Lung (tissue), 12 donors: ENCODE results near the gene ZPBP2. TPM values are rescaled to one million over a fixed set of nuclear protein-coding genes. Genes with fewer than 3 reads are reported as not detected.

ENCODE experiments used
- ATAC-seq: fragments of 200-7000 bp; cut with Tn5 transposase; one replicate; pipeline ENCODE4 v1.9.1; 2020; ENCODE audit warnings: moderate number of reproducible peaks; ENCODE audit not compliant: insufficient read depth, low FRiP score
- DNase-seq, 3 donors: peaks; one replicate each; pipeline ENCODE4 v3.0.0-alpha.2; 2013 to 2017
- H3K27ac ChIP-seq, 2 donors: one replicate each; pipeline ENCODE4 v1.5.1; 2013; ENCODE audit warnings: mild to moderate bottlenecking in 2 of 2, moderate library complexity in 2 of 2, control low read depth in 1 of 2, inconsistent platforms in 1 of 2, low read depth in 1 of 2, low read length in 1 of 2
- H3K27me3 ChIP-seq, 3 donors: one replicate each; pipeline ENCODE4 v1.5.1; 2013; ENCODE audit warnings: low read length in 2 of 3; ENCODE audit not compliant: control insufficient read depth in 3 of 3, insufficient read depth in 3 of 3
- H3K36me3 ChIP-seq, 4 donors: one replicate each; pipeline ENCODE4 v1.5.1; 2013; ENCODE audit warnings: low read length in 4 of 4, mild to moderate bottlenecking in 1 of 4, moderate library complexity in 1 of 4; ENCODE audit not compliant: control insufficient read depth in 4 of 4, insufficient read depth in 4 of 4
- H3K4me1 ChIP-seq, 5 donors: one replicate each; pipeline ENCODE4 v1.5.1; 2013; ENCODE audit warnings: low read length in 5 of 5, mild to moderate bottlenecking in 2 of 5, moderate library complexity in 1 of 5; ENCODE audit not compliant: control insufficient read depth in 5 of 5, insufficient read depth in 5 of 5
- H3K4me3 ChIP-seq: one replicate; pipeline ENCODE4 v1.5.1; 2013; ENCODE audit warnings: mild to moderate bottlenecking, control low read depth, moderate library complexity
- H3K9ac ChIP-seq, 2 donors: one replicate each; pipeline ENCODE4 v1.5.1; 2013; ENCODE audit warnings: low read length in 2 of 2, control low read depth in 1 of 2; ENCODE audit not compliant: insufficient read depth in 1 of 2
- H3K9me3 ChIP-seq, 4 donors: one replicate each; pipeline ENCODE4 v1.5.1; 2013; ENCODE audit warnings: low read length in 3 of 4, mild to moderate bottlenecking in 1 of 4, moderate library complexity in 1 of 4; ENCODE audit not compliant: control insufficient read depth in 4 of 4, insufficient read depth in 3 of 4
- WGBS, 2 donors: extraction: QIAGEN DNeasy Blood & Tissue Kit; methylation state at CpG; one replicate each; pipeline ENCODE4 v1.1.7; 2013; 5-methylcytosine and 5-hydroxymethylcytosine counted together
- polyA plus RNA-seq, 2 donors: library from polyadenylated mRNA; stranded (reverse); fragments of 200-250 nt; gene quantifications; one replicate each; pipeline ENCODE4 v1.2.1, GENCODE V29; 2013
- total RNA-seq, 2 donors: library from RNA; depleted of rRNA in 1 of 2; stranded (reverse); fragments of >200 nt in 1 of 2; gene quantifications; one replicate each; pipeline ENCODE4 v1.2.1, GENCODE V29; 2014 to 2021
- TF ChIP-seq, protein P1 (sequence below): IDR thresholded peaks from 2 replicates; pipeline ENCODE4 v1.5.1; 2012; ENCODE audit warnings: mild to moderate bottlenecking; ENCODE audit errors: control extremely low read depth, extremely low read depth
- donor health status: control.
- donor health status: control.
- donor health status: Bipolar disorder and iron deficiency.
- donor health status: healthy.
- donor health status: DM: yes; HTN: yes; CAD: no.

ZPBP2 gene
- total and polyA plus RNA-seq, 4 donors = not detected

DNA sequence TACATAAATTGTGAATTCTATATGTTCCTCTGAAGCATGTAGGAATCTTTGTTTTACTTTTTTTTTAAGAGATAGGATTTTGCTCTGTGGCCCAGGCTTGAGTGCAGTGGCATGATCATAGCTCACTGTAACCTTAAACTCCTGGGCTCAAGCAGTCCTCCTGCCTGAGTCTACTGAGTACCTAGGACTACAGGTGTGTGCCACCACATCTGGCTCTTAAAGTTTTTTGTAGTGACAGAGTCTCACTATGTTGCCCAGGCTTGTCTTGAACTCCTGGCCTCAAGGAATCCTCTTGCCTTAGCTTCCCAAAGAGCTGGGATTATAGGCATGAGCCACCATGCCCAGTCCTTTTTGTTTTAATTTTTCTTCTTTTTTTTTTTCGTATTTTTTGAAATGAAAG is 29.2 kb upstream of the ZPBP2 start:
- TF ChIP-seq, protein P1, sequence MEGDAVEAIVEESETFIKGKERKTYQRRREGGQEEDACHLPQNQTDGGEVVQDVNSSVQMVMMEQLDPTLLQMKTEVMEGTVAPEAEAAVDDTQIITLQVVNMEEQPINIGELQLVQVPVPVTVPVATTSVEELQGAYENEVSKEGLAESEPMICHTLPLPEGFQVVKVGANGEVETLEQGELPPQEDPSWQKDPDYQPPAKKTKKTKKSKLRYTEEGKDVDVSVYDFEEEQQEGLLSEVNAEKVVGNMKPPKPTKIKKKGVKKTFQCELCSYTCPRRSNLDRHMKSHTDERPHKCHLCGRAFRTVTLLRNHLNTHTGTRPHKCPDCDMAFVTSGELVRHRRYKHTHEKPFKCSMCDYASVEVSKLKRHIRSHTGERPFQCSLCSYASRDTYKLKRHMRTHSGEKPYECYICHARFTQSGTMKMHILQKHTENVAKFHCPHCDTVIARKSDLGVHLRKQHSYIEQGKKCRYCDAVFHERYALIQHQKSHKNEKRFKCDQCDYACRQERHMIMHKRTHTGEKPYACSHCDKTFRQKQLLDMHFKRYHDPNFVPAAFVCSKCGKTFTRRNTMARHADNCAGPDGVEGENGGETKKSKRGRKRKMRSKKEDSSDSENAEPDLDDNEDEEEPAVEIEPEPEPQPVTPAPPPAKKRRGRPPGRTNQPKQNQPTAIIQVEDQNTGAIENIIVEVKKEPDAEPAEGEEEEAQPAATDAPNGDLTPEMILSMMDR = no peak
- DNase-seq (no peak), ATAC-seq (no peak)
- Histone ChIP-seq H3K27me3 (no peaks in the 10 kb centered on the region), H3K36me3 (no peaks in the 10 kb centered on the region), H3K27ac (no peak overlapping the region), H3K9me3 (peaks cover 0 to 5% (median 2%) of the 10 kb centered on the region in 4 donors), H3K9ac (no peak overlapping the region), H3K4me3 (no peak overlapping the region), H3K4me1 (peaks cover 0 to 4% (median 0%) of the 10 kb centered on the region in 5 donors)
- WGBS, 2 donors = 87 to 89% methylated on average over 1 of the region's 1 CpG

DNA sequence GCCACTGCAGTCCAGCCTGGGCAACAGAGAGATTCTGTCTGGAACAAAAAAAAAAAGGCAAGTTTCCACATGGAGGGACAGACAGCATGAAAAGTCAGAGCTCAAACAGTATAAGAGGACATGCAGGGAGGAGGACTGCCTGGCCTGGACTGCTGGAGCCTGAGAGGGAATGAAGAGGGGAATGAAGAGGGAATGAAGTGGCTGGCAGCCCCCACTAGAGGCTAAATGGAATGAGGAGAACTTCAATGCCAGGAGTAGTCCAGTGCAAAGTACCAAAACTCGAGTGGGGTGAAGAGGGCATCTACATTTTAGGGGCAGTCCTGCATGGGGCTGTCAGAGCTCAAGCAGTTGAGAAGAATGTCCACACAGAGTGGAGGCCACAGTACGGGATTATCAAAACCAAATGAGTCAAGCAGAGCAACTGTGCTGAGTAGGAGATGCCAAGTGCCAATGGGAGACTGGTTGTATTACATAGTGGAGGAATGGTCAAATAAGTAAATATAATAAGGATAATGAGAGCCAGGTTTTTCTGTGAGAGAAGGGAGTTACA is 26.8 kb upstream of the ZPBP2 start:
- ATAC-seq = peak; percentile 58
- no peaks in the 10 kb centered on the region for H3K36me3 ChIP-seq
- WGBS, 2 donors = 53 to 76% methylated on average over 2 of the region's 2 CpGs
- peaks cover 0 to 5% (median 1%) of the 10 kb centered on the region in 4 donors for H3K9me3 ChIP-seq
- TF ChIP-seq, protein P1 = no peak
- H3K9ac ChIP-seq = no peak overlapping the region
- no peak overlapping the region for H3K4me3 ChIP-seq
- peaks cover 0 to 4% (median 0%) of the 10 kb centered on the region in 5 donors for H3K4me1 ChIP-seq
- H3K27me3 ChIP-seq = no peaks in the 10 kb centered on the region
- peak overlapping the region in 1 of 2 donors; percentile 4 for H3K27ac ChIP-seq
- DNase-seq = no peak

DNA sequence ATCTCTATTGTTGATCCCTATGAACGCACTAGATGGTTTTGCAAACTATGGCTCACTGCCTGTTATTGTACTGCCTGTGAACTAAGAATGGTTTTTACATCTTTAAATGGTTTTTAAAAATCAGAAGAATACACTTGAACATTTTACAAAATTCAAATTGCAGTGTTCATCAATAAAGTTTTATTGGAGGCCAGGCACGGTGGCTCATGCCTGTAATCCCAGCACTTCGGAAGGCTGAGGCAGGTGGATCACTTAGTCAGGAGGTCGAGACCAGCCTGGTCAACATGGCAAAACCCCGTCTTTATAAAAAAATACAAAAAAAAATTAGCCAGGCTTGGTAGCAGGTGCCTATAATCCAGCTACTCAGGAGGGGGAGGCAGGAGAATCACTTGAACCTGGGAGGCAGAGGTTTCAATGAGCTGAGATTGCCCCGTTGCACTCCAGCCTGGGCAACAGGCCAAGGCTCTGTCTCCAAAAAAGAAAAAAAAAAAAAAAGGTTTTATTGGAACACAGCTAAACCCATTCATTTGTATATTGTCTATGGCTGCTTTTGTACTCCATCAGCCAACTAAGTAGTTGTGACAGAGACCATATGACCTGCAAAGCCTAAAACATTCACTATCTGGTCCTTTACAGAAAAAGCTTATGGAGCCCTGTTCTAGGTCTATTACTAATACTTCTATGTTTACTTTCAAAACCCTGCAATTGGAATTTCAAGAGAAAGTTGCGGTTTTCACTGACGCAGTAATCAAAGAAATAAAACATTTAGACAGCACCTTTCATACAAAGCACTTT is 22.8 kb upstream of the ZPBP2 start:
- peaks cover 0 to 9% (median 0%) of the 10 kb centered on the region in 5 donors for H3K4me1 ChIP-seq

More for the DNA sequence above, 22.8 kb upstream of the ZPBP2 start:
- ATAC-seq (no peak), DNase-seq (peak; percentile 8 to 35 (median 35))
- Histone ChIP-seq H3K27me3 (peaks cover 0 to 2% (median 0%) of the 10 kb centered on the region in 3 donors), H3K36me3 (no peaks in the 10 kb centered on the region), H3K9ac (no peak overlapping the region), H3K27ac (no peak overlapping the region), H3K9me3 (no peaks in the 10 kb centered on the region), H3K4me3 (no peak overlapping the region)
- WGBS, 2 donors = 71 to 86% methylated on average over 8 of the region's 8 CpGs
- TF ChIP-seq, protein P1 = no peak
